DMS79 (cell line): ENCODE measurements around the gene PNPLA7.
"Not testable (repeated sequence)": the region's sequence is repeated elsewhere in the genome, so short reads cannot be mapped to it uniquely, and the experiment has no call there.

Experiments used
- DNase-seq: peaks from one replicate; lab custom pipeline; 2025; lab: John Stamatoyannopoulos, UW

Gene PNPLA7

GRCh38 chr9:137550231-137550621 is at the start of gene PNPLA7:
TSS of gene PNPLA7 (minus strand) at chr9:137550402. CDS start at chr9:137550197, 205 bp downstream.
- DNase-seq = peak; percentile 74

- no peak for DNase-seq
Observed at GRCh38 chr9:137598943-137599342, 48.7 kb upstream of the PNPLA7 start.

GRCh38 chr9:137596577-137596976 is 46.4 kb upstream of the PNPLA7 start:
- DNase-seq = not testable (repeated sequence)

- peak; percentile 95 for DNase-seq
Observed at GRCh38 chr9:137593176-137593575, 43.0 kb upstream of the PNPLA7 start.

- DNase-seq = peak; percentile 63
Observed at GRCh38 chr9:137592767-137593166, 42.6 kb upstream of the PNPLA7 start.

- peak; percentile 42 for DNase-seq
Observed at GRCh38 chr9:137590469-137591383, 40.5 kb upstream of the PNPLA7 start, which contains the start of gene ZMYND19. TSS of gene ZMYND19 (minus strand) at chr9:137590512. CDS start at chr9:137590263, 249 bp downstream.

- no peak for DNase-seq
Observed at GRCh38 chr9:137590123-137590468, 39.9 kb upstream of the PNPLA7 start.

- DNase-seq = no peak
Observed at GRCh38 chr9:137589441-137590122, 39.4 kb upstream of the PNPLA7 start.

GRCh38 chr9:137588891-137589290 is 38.7 kb upstream of the PNPLA7 start:
- no peak for DNase-seq

GRCh38 chr9:137588311-137588710 is 38.1 kb upstream of the PNPLA7 start:
- DNase-seq = no peak

- DNase-seq = no peak
Observed at GRCh38 chr9:137586854-137587253, 36.7 kb upstream of the PNPLA7 start.

GRCh38 chr9:137583957-137584356 is 33.8 kb upstream of the PNPLA7 start:
- DNase-seq = no peak

GRCh38 chr9:137583347-137583746 is 33.1 kb upstream of the PNPLA7 start:
- DNase-seq = no peak

- DNase-seq = no peak
Observed at GRCh38 chr9:137582286-137582860, 32.2 kb upstream of the PNPLA7 start.

GRCh38 chr9:137581361-137582285 is 31.4 kb upstream of the PNPLA7 start:
- no peak for DNase-seq

- no peak for DNase-seq
Observed at GRCh38 chr9:137580954-137581322, 30.7 kb upstream of the PNPLA7 start.

GRCh38 chr9:137580209-137580953 is 30.2 kb upstream of the PNPLA7 start:
- DNase-seq = no peak

GRCh38 chr9:137579259-137579604 is 29.0 kb upstream of the PNPLA7 start:
- DNase-seq = no peak

- peak; percentile 78 for DNase-seq
Observed at GRCh38 chr9:137578518-137579258, 28.5 kb upstream of the PNPLA7 start, which contains the start of gene DPH7. TSS of gene DPH7 (minus strand) at chr9:137578925. CDS start at chr9:137578777, 148 bp downstream.

- DNase-seq = no peak
Observed at GRCh38 chr9:137575716-137576411, 25.7 kb upstream of the PNPLA7 start.
